ENCODE data around the gene NDRG2.

GRCh38 chr14:21042918-21043317, 18.1 kb upstream of the NDRG2 start:
- TF ChIP-seq POLR2A (IDR thresholded peaks at IDR 0.05; ENCODE audit: low read depth, low read length) (no peak), TAF1 (IDR thresholded peaks at IDR 0.05; ENCODE audit: low read depth, low read length) (no peak)

Data from GM12891 (cell line).